Measurements from ENCODE around the gene NEU4. TPM values are rescaled to one million over a fixed set of nuclear protein-coding genes. Genes with fewer than 3 reads are reported as not detected.

The NEU4 gene
- total RNA-seq, 4 donors from 2014 or later: 58.1 to 195 (median 93.9) TPM

Other genes with a start within 250 kb of the NEU4 start
- 100 to 1,000 TPM in 1 of 4 donors, 10 to 100 TPM in 3; 65.1 to 142 (median 82.8) TPM for gene THAP4, start 172.0 kb upstream of the NEU4 start, total RNA-seq
- 100 to 1,000 TPM in 3 of 4 donors, 10 to 100 TPM in 1; 62.9 to 400 (median 137) TPM for gene ATG4B, start 171.5 kb upstream of the NEU4 start, total RNA-seq
- 10 to 100 TPM in 2 of 4 donors, 1 to 10 TPM in 2; 3.4 to 27.9 (median 11.4) TPM for gene DTYMK, start 122.4 kb upstream of the NEU4 start, total RNA-seq
- gene ING5, start 107.2 kb upstream of the NEU4 start, total RNA-seq: 10 to 100 TPM; 37.4 to 94.3 (median 56.3) TPM
- gene D2HGDH, start 74.6 kb upstream of the NEU4 start, total RNA-seq: 100 to 1,000 TPM in 1 of 4 donors, 10 to 100 TPM in 3; 53.2 to 150 (median 55.5) TPM
- gene GAL3ST2, start 32.4 kb upstream of the NEU4 start, total RNA-seq: 100 to 1,000 TPM in 1 of 4 donors, 10 to 100 TPM in 3; 50.8 to 364 (median 76.0) TPM
- under 1 TPM in 2 of 4 donors, not detected in 2; 0.55 to 0.64 TPM for gene PDCD1, start 49.7 kb downstream of the NEU4 start, total RNA-seq
- gene RTP5, start 60.5 kb downstream of the NEU4 start, total RNA-seq: under 1 TPM in 1 of 4 donors, not detected in 3; 0.16 TPM

Measured in transverse colon (tissue), 4 donors.